ENCODE results near the gene C11orf97. TPM values are rescaled to one million over a fixed set of nuclear protein-coding genes. Genes with fewer than 3 reads are reported as not detected.

Gene C11orf97
- not detected in 2 replicates for total RNA-seq

DNA sequence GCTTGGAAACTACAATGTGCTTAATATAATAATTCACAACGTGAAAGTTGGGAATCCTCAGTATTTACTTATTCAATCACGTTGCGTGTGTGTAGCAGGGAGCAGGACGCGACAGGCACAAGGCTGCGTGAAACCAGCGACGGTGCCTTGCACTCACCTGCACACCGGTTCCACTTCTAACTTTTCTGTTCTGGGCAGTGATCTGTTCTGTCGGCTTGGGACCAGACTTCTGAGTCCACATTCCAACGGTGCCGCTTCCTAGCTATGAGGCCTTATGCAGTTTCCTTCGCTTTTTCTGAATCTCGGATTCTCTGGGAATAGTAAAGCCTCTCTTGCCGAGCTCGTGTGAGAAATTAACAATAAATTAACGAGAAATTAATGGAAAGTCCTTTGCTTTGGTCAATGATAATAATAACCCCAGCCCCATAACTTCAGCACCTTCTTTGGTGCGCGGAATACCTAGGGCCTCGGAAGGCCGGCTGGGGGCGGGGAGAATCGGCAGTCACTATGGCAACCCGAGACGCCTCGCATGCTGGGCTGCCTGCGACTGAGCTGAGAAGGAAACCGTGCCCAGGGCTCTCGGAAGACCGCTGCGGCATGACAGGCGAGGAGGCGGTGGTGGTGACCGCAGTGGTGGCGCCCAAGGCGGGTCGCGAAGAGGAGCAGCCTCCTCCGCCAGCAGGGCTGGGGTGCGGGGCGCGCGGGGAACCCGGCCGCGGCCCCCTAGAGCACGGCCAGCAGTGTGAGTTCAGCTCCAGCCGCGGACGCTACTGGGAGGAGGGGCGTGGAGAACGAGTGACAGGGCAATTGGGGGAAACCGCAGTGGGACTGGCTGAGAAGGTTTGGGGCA lies at the start of gene C11orf97:
C11orf97 (plus strand) TSS at position 530 of the 850 bp plus-strand sequence; CDS start at position 598, 68 bp downstream.

DNA sequence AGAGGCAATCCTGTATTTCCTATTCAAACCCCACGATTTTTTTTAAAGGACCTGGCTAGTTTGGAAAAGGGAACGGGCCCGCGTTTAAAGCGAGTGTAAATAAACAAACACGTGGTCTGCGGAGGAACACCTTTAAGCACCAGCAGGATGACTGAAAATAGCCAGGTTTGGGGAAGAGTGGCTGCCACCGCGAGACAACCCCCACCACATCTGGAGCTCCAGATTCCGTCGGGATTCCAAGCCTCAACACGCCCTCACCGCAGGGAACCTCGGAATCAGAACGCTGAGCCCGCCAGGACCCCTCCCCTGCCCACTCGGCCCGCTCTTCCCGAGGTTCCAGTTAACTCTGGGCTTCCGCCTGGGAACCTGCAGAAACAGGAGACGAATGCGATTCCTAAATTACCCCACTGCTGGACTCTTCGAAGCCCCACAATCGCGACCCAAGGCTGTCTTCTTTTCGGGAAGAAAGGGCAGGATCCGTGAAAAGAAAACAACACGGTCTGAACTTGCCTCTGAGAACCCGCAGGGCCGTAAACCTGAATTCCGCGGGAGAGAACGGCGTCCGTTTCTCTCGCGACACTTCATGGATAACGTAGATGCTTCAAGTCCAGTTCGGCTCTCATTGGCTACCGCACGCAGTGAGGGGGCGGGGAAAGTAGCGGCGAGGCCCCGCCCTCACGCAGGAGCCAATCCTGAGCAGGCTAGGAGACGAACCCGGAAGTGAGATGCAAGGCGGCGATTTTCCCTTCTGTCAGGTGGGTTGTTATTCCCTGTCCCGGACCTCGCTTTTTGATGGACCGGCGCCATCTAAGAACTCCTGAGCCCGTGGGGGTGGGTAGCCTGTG lies 18.8 kb upstream of the C11orf97 start, which contains the start of the genes ANKRD49 and MRE11:
ANKRD49 (plus strand) TSS at position 704 of the 845 bp plus-strand sequence. CDS start 2,710 bp downstream, outside the sequence.
MRE11 (minus strand) TSS at position 564 of the 845 bp plus-strand sequence. CDS start 1,043 bp downstream, outside the sequence.

DNA sequence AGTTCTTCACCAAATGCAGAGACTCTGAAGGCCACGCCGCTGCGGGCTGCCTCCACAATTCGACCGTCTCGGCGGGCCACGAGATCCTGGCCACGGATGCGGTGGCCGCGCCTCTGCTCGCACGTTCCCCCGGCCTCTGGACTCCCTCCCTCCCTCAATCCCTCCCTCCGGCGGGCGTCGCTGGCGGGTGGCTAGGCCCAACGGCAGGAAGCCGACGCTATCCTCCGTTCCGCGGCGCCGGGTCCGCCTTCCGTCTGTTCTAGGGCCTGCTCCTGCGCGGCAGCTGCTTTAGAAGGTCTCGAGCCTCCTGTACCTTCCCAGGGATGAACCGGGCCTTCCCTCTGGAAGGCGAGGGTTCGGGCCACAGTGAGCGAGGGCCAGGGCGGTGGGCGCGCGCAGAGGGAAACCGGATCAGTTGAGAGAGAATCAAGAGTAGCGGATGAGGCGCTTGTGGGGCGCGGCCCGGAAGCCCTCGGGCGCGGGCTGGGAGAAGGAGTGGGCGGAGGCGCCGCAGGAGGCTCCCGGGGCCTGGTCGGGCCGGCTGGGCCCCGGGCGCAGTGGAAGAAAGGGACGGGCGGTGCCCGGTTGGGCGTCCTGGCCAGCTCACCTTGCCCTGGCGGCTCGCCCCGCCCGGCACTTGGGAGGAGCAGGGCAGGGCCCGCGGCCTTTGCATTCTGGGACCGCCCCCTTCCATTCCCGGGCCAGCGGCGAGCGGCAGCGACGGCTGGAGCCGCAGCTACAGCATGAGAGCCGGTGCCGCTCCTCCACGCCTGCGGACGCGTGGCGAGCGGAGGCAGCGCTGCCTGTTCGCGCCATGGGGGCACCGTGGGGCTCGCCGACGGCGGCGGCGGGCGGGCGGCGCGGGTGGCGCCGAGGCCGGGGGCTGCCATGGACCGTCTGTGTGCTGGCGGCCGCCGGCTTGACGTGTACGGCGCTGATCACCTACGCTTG lies 31.7 kb downstream of the C11orf97 start, which contains the start of gene FUT4:
FUT4 (plus strand) TSS at position 227 of the 951 bp plus-strand sequence; CDS start at position 440, 213 bp downstream.

GRCh38 chr11:94567181-94567670 lies 55.0 kb downstream of the C11orf97 start, which contains the start of gene PIWIL4:
TSS of gene PIWIL4 (plus strand) at chr11:94567368. CDS start at chr11:94567519, 151 bp downstream.

Other genes with a start within 250 kb of the C11orf97 start
- not detected in 2 replicates for gene IZUMO1R, start 207.9 kb upstream of the C11orf97 start, total RNA-seq
- gene GPR83, start 111.0 kb upstream of the C11orf97 start, total RNA-seq: under 0.01 TPM in 1 of 2 replicates, not detected in the other
- 4.7 and 6.7 TPM in 2 replicates for gene MRE11, start 18.6 kb upstream of the C11orf97 start, total RNA-seq
- gene ANKRD49, start 18.5 kb upstream of the C11orf97 start, total RNA-seq: 9.7 and 12.2 TPM in 2 replicates
- 3.3 and 4.7 TPM in 2 replicates for gene FUT4, start 31.5 kb downstream of the C11orf97 start, total RNA-seq
- gene PIWIL4, start 54.9 kb downstream of the C11orf97 start, total RNA-seq: 1.1 and 1.6 TPM in 2 replicates

All from smooth muscle cell of bladder (primary cell).